ENCODE measurements around the gene MYLK4.

The MYLK4 gene

DNA sequence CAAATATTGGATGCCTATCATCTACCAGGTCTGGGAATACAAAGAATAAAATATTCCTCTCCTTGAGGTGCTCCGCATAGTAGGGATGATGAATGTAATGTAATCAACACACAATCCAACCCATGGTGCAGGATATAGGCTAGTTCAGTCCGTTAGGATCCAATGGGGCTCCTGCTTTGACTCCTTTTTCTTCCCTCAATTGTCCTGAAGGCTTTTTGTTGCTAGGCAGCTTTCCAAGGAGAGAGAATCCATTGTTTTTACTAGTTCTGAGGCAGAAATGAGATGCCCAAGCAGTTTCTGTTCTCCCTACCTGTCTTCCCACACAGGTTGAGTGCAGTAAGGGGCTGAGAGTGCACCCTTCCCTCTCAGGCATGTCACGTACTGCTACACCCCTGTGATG lies 26.5 kb upstream of the MYLK4 start:
- no peak for DNase-seq

DNA sequence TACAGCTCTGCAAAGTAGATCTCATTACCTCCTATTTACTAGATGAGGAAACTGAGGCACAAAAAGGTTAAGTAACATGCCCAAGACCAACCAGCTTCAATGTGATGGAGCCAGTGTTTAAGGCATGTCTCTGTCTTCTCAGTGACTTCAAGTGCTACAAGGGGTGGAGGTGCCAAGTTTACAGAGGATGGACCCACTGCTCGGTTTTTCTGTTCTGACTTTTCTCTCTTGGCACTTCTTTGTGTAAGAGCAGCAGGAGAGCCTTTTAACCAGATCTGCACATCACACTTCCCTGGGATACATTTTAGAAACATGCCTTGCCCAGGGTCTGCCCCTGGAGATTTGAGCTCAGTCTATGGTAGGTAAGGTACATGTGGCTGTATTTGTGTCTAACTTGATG lies 24.3 kb upstream of the MYLK4 start:
- DNase-seq = no peak

DNA sequence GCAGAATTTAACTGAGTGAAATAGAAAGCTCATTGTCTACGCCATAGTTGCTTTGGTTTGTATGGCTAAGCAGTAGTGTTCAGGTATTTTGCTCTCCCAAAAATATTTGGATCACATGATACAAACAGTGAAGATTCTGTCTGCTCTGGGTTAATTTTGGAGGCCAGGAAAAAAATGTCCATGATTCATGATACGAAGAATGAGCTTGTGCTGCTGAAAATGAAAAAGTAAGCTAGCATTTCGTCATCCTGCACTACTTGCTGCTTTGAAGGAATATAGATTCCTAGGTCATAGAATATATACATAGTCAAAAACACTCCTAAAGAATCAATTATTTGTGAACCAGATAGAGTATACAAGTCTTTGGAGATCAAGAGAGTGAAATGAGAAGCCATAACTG lies 22.7 kb upstream of the MYLK4 start:
- DNase-seq = no peak

DNA sequence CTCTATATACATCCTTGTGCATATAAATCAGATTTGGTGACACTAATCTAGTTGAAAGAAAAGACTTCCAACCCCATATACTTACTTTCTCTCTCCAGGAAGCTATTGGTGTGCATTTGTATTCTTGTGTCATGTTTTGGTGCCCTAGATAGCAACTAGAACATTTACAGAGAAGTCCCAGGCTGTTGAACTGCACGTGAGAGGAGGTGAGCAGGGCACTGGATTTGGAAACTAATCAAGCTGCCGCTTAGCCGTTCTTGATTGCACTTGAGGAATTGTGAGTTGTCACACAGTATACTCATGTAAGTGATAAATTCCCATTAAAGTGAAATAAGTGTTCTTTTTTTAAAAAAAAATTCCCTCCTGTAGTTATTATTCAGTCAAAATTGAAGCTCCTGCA lies 22.1 kb upstream of the MYLK4 start:
- no peak for DNase-seq

DNA sequence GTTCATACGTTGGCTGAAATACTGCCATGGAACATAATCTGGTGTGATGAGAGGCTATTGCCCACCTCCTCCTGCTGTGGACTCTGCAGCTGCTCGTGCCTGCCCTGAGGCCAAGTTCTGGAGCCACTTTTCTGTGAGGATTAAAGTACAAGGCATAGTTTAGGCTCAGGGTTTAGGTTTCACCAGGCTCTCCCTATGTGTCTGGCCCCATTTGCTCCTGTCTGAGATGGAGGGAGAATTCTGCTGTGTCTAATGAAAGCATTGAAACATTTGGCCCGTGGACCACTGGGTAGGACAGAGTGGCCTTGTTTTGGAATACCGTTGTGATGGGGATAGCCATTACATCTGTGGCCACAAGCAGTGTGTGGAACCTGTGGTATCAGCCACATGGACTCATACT lies 20.4 kb upstream of the MYLK4 start:
- no peak for DNase-seq

DNA sequence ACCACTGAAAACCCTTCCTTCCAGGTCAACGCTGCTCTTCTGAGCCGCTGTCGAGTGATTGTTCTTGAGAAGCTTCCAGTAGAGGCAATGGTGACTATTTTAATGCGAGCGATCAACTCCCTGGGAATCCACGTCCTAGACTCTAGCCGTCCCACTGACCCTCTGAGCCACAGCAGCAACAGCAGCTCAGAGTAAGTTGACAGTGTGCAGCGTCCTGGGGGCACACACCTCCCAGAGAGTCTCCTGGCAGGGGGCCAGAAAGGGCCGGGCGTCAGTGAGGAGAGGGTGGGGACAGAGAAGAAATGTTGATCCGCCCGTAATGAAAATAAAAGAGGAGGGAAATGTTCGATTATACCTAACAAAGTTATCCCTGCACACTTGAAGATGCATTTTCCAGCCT lies 19.4 kb upstream of the MYLK4 start:
- no peak for DNase-seq

DNA sequence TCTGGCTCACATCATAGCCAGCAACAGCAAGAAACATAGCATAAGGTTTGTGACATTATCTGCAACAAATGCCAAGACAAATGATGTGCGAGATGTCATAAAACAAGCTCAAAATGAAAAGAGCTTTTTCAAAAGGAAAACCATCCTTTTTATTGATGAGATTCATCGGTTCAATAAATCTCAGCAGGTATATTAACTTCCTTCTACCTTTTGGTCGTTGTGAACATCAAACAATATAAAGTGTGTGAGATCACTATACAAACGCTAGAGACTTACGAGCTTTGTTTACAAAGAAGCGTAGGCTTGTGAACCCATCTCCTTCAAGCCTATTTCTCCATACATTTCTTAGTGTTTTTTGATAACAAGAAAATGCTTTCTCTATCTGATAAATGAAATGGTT lies 18.0 kb upstream of the MYLK4 start:
- DNase-seq = no peak

DNA sequence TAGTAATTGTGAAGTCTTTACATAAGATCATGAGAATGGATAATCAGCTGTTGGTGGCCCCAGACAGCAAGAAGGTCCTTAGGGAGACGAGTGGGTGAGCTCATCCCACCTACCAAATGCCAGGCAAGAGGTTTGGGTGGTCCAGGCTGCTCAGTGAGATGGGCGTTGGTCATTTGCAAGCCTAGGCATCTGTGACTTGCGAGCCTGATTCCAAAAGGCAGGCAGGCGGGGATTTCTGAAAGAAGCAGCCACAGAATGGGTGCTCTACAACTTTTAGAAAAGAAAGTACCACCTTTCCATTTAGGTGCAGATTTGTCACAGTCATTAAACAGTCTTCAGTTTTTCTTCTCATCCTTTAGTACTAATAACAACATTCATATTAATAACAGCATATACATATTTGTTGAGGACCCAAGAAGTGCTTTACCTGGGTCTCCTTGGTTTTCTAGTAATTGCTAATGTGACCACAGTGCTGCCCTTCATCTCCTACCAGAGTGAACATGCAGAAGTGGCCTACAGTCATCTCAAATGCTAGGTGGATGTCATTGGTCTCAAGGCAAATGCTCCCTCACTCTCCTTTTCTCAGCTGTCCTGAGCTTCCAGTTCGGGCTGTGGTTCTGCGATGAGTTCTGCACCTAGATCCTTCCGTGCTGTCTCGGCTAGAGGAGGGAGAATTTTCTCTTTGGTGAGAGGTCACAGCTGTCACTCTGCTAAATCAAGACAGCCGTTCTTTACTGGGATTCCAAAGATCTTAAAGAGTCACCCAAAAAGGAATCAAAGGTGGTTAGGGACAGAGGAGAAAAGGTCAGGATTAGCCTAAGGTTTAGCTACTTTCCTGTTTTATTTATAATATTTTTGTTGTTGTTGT lies 17.2 kb upstream of the MYLK4 start:
- no peak for DNase-seq

DNA sequence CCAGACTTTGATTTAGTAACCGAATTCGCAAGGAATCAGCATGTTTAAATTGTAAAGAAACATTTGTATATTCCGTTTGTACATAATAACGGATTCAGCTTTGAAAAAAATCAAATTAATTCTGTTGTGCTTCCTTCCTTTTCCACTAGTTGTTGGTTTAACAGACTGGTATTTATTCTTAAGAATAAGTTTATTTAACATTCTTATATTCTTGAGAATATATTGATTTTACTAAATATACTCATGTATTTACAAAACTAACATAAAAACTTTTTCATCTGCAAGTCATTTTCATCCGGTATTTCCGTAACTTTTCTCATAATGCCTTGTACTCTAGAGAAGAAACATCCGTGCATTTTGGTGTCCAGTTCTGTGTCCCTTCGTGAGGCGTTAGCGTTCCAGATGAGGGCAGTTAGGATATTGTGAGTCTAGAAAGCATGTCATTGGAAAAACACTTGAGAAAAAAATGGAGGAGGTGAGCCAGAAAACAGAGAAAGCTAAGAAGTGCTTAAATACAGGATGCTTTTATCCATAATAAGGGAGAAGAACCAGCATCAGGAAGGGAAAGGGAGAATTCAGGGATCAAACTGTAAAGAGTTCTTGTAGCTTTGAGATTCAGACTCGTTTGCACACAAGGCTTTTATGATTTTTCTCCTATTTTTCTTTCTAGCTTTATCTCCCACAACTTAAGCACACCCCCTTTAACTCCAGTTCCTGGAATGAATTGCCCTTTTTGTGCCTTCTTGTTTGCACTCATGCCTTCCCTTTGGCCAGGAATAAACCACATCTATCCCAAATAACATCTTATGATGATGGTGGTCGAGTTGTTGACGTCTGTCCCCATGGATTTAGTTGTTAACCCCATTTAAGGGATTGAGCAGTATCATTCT lies 16.3 kb upstream of the MYLK4 start:
- no peak for DNase-seq

DNA sequence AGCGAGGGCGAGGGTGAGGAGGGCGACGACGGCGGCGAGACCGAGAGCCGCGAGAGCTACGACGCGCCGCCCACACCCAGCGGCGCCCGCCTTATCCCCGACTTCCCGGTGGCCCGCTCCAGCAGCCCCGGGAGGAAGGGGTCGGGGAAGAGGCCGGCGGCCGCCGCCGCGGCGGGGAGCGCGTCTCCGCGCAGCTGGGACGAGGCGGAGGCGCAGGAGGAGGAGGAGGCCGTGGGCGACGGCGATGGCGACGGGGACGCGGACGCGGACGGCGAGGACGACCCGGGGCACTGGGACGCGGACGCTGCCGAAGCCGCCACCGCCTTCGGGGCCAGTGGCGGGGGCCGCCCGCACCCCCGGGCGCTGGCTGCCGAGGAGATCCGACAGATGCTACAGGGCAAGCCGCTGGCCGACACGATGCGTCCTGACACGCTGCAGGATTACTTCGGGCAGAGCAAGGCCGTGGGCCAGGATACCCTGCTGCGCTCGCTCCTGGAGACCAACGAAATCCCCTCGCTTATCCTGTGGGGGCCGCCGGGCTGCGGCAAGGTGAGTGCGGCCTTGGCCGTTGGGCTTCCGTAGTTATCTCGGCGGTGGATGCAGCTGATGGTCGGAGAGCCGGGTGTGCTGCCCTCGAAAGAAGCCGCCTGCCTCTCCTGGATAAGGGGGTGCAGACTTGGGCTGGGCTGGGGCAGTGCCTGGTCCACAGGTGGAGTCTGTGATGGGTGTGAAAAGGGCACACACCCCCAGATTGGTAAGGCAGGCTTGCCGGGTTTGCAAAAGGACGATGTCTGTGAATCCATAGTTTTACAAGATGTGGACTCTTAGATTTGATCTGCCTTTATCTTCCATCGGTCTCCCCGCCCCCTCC lies 15.4 kb upstream of the MYLK4 start:
- peak; percentile 31 for DNase-seq

DNA sequence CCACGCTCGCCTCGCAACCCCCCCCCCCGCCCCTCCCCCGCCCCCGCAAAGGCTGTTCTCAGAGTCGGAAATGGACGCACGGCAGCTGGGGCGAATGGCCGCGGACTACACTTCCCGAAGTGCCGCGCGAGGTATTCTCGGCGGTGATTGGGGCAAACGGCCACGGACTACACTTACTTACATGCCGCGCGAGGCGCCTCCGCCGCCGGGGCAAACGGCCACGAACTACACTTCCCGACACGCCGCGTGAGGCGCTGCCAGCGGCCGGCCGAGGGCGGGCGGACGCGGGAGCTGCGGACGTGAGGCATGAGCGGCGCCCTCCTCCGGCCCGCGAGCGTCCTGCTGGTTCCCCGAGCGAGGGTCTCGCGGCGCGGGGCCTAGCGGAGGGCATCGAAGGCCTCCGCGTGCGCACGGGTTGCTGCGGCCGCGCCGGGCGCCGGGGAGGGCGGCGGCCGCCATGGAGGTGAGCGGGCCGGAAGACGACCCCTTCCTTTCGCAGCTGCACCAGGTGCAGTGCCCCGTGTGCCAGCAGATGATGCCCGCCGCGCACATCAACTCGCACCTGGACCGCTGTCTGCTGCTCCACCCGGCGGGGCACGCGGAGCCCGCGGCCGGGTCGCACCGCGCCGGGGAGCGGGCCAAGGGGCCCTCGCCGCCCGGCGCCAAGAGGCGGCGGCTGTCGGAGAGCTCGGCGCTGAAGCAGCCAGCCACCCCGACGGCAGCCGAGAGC lies 14.6 kb upstream of the MYLK4 start, which contains the start of gene WRNIP1:
TSS of gene WRNIP1 (plus strand) at position 228 of the 730 bp plus-strand sequence. CDS start at position 458, 230 bp downstream.
- DNase-seq = peak; percentile 99

DNA sequence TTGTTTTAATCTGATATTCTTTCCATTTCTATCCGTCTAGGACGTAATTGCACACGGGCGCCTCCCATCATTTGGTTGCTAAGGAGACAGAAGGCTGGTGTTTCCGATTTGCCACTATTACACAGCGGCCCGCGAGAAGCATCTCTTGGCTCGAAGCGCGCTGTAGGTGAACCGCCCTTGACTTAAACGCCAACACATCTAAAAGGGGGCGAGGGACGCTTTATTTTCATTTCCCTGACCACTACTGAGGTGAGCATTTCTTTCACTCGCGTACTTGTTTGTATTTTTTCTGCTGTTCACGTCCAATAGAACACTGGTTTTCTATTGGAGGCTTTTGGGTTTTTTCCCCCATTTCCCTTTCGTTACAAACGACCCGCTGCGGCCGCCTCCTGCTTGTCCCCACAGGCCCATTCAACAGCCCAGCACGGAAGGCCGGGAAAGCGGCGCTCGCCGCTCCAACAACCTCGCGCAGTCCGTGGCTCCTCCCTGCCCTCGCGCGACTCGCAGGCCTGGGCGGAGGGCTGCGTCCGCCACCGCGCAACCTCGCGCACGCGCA lies 14.0 kb upstream of the MYLK4 start:
- DNase-seq = peak; percentile 81

DNA sequence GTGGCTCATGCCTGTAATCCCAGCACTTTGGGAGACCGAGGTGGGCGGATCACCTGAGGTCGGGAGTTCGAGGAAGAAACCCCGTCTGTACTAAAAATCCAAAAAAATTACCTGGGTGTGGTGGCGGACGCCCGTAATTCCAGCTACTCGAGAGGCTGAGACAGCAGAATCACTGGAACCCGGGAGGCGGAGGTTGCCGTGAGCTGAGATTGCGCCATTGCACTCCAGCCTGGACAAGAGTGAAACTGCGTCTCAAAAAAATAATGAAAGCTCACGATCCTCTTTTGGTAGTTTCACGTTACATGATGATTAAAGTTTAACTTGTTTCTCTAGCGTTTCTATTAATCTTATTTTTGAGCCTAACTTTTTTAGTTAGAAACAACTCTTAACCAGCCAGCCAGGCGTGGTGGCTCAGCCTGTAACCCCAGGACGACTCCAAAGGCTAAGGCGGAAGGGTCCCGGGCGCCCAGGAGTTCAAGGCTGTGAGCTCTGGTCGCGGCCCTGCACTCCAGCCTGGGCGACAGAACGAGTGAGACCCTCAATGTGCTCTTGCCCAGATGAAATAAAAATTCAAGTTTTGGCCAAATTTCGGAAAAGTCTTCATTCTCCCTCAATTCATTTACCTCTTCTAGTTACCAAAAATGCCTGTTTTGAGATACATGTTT lies 13.3 kb upstream of the MYLK4 start:
- DNase-seq = no peak

DNA sequence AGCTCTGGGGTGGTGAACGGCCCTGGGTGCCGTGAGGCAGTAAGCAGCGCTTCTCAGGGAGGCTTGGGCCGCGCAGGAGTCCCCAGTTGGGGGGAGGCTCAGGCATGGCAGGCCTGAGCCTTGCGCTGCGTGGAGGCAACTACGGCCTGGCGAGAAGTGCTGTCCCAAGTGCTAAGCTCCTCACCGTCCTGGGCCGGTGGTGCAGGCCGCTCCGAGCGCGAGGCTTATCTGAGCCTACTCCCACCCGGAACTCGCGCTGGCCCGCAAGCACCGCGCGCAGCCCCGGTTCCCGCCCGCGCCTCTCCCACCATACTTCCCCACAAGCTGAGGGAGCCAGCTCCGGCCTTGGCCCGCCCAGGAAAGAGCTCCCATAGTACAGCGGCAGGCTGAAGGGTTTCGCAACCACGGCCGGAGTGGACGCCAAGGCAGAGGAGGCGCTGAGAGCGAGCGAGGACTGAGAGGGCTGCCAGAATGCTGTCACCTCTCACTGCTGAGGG lies 12.7 kb upstream of the MYLK4 start:
- no peak for DNase-seq

DNA sequence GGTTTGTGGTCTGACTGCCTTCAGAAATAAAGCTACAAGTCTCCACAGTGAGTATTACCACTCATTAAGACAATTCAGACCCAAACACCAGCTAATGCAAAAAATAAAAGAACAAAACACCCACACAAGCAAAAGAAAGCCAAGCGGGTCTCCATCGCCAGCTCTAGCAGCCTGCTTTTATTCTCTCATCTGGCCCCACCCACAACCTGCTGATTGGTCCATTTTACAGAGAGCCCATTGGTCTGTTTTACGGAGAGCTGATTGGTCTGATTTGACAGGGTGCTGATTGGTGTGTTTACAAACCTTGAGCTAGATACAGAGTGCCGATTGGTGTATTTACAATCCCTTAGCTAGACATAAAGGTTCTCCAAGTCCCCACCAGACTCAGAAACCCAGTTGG lies 12.1 kb upstream of the MYLK4 start:
- peak; percentile 43 for DNase-seq

DNA sequence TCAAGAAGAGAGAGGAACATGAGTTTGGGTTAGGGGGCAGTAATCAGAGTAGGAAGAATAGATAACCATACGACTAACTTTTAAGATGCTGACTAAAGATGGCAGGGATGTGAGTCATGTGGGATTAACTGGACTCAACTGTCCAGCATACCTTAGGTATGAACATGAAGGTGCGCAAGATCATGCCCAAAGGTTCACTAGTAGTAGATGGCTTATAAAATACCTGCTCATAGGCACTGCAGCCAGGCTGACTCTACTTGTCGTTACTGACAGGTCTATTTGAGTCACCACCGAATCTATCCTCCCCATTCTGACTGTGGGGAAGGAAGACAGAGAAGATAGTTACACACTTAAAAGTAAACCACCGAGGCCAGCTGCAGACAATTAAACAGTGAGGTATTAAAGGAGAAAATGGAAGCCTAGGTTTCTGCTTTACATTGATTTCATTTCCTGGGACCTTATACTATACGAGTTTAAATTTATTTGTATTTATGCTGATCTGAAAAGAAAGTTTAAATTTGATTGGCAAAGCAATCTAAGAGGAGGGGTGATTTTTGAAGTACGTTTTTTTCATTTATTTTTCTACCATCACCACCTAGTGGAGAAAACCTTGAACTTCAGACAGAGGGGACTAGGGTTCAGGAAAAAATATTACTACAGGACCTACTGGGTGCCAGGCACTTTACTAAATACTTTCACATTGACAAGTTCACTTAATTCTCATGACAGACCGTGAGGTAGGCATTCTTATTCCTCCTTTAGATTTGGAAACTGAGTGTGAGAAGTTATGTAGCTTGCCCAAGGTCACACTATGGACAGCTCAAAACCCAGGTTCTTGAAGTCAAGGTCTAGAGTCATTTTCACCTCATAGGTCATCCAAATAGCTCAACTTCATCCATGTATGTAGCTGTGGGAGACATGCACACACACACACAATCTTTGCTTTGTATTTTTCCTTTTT lies 10.4 kb upstream of the MYLK4 start:
- DNase-seq = peak; percentile 68

DNA sequence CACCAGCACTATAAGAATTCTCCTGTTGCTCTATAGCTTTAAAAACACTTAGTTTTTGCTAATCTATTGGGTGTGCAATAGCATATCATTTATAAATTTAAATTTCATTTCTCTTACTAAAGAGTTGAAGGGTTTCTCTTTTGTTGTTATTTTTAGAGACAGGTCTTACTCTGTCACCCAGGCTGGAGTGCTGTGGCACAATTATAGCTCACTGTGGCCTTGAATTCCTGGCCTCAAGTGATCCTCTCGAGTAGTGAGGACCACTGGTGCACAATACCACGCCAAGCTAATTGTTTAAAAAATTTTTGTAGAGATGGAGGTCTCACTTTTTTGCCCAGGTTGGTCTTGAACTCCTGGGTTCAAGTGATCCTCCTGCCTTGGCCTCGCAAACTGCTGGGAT lies 8.3 kb upstream of the MYLK4 start:
- no peak for DNase-seq

DNA sequence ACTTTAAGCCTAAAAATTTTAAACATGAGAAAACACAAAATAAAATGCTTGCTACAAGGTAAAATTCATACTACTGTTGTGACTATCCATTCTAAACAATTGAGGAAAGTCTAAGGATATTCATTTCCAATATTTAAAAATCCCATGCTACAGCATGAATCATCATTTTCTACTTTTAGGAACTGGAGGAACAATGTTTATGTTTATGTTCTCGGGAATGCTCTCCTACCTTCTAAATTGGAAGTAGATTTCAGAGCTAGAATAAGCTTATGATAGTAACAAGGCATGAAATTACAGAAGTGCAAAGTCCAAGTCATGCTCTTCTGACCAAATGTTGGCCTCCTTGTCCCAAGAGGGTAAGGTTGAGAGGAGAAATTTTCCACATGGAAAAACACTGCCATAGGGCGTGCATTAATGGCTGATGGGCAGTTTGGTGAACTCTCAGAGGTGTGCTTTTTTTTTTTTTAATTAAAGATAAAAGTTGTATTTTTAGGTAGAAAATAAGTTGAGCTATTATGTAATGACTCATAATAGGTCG lies 6.0 kb upstream of the MYLK4 start:
- DNase-seq = no peak

DNA sequence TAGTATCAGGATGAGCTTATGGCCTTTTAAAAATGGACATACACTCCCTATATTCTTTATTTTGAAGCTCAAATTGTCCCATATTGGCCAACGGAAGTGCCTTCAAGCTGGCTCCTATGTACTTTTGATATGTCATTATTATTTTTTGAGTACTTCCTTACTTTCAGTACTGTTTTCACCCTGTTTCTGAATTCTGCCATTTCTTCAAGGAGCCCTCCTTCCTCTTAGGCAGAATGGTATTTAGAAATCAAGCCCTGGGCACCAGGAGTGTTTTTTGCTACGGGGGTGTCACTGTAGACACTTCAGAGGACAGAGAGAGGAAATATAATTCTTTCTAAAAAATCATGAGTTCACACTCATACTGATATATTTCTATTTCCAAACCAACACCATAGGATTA lies 5.5 kb upstream of the MYLK4 start:
- DNase-seq = no peak

DNA sequence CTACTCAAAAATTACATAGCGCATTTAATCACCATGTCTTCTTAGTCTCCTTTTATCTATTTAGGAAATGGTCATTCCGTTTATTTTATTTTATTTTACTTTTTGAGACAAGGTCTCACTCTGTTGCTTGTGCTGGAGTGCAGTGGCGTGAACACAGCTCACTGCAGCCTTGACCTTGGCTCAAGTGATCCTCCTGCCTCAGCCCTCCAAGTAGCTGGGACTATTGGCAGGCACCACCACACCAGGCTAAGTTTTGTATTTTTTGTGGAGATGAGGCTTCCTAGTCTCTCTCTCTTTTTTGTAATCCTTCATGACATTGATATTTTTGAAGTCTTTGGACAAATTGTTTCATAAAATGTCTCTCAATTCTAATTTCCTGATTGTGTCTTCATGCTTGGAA lies 4.7 kb upstream of the MYLK4 start:
- no peak for DNase-seq
